Measurements from ENCODE around the gene NCKAP5.

The NCKAP5 gene

GRCh38 chr2:133296401-133296800 is 271.9 kb downstream of the NCKAP5 start:
- Histone ChIP-seq H3K27me3 (ENCODE audit: insufficient read depth, poor library complexity, severe bottlenecking) (no peaks in the 10 kb centered on the region), H3K4me3 (replicated peaks; ENCODE audit: insufficient read depth, low read length) (no peak overlapping the region), H3K27ac (replicated peaks) (no peak overlapping the region)
- DNase-seq (ENCODE audit: low read depth in 1 of 2, low spot score in 1 of 2): no peak
- TF ChIP-seq REST (IDR thresholded peaks at IDR 0.05; ENCODE audit: insufficient replicate concordance, low read depth): no peak

- TF ChIP-seq POLR2AphosphoS5 (IDR thresholded peaks at IDR 0.05; ENCODE audit: low read depth) (no peak), CTCF (IDR thresholded peaks at IDR 0.05; ENCODE audit: insufficient read depth, low read length) (no peak), REST (IDR thresholded peaks at IDR 0.05; ENCODE audit: insufficient replicate concordance, low read depth) (no peak), SPI1 (IDR thresholded peaks at IDR 0.05; ENCODE audit: borderline replicate concordance, low read depth) (no peak), GABPA (IDR thresholded peaks at IDR 0.05; ENCODE audit: low read depth) (no peak)
- Histone ChIP-seq H3K27me3 (ENCODE audit: insufficient read depth, poor library complexity, severe bottlenecking) (no peaks in the 10 kb centered on the region), H3K27ac (replicated peaks) (no peak overlapping the region), H3K4me3 (replicated peaks; ENCODE audit: insufficient read depth, low read length) (no peak overlapping the region)
- no peak for DNase-seq (ENCODE audit: low read depth in 1 of 2, low spot score in 1 of 2)
Observed at GRCh38 chr2:133293544-133294353, 274.5 kb downstream of the NCKAP5 start.

GRCh38 chr2:133292259-133292658 is 276.0 kb downstream of the NCKAP5 start:
- TF ChIP-seq CTCF (IDR thresholded peaks at IDR 0.05; ENCODE audit: insufficient read depth, low read length) (no peak), SPI1 (IDR thresholded peaks at IDR 0.05; ENCODE audit: borderline replicate concordance, low read depth) (no peak), REST (IDR thresholded peaks at IDR 0.05; ENCODE audit: insufficient replicate concordance, low read depth) (no peak), GABPA (IDR thresholded peaks at IDR 0.05; ENCODE audit: low read depth) (no peak), POLR2AphosphoS5 (IDR thresholded peaks at IDR 0.05; ENCODE audit: low read depth) (no peak)
- DNase-seq (ENCODE audit: low read depth in 1 of 2, low spot score in 1 of 2): no peak
- no peak overlapping the region for H3K4me3 ChIP-seq (replicated peaks; ENCODE audit: insufficient read depth, low read length)
- H3K27ac ChIP-seq (replicated peaks): no peak overlapping the region
- peaks cover 3% of the 10 kb centered on the region for H3K27me3 ChIP-seq (ENCODE audit: insufficient read depth, poor library complexity, severe bottlenecking)

Measured in HL-60 (cell line).